ENCODE results near the gene PDGFC. TPM values are rescaled to one million over a fixed set of nuclear protein-coding genes. Genes with fewer than 3 reads are reported as not detected.

PDGFC gene
- total and polyA plus RNA-seq, 2 of the 8 experiments (the other 6 are each of a cell fraction or from before 2014, with no cell fraction given) = 0.65 to 2.7 TPM

GRCh38 chr4:156888762-156889161 is 82.8 kb downstream of the PDGFC start (continued):
- TF ChIP-seq CHD7 (IDR thresholded peaks at IDR 0.05; ENCODE audit: insufficient replicate concordance, low read length) (no peak), SIX5 (IDR thresholded peaks at IDR 0.05; ENCODE audit: low read depth, low read length) (no peak), RNF2 (IDR thresholded peaks at IDR 0.05; ENCODE audit: borderline replicate concordance, low read depth, low read length, missing control alignments, poor library complexity, severe bottlenecking) (no peak), CTBP2 (IDR thresholded peaks at IDR 0.05; ENCODE audit: borderline replicate concordance, insufficient read depth, insufficient read length, low read length) (no peak), BRCA1 (IDR thresholded peaks at IDR 0.05; ENCODE audit: low read depth, low read length) (no peak), FOSL1 (IDR thresholded peaks at IDR 0.05; ENCODE audit: insufficient read depth, low read depth, low read length) (no peak), YY1 (IDR thresholded peaks at IDR 0.05; ENCODE audit: low read depth, low read length) (no peak), PHF8 (conservative IDR thresholded peaks at IDR 0.05; ENCODE audit: low read depth, low read length) (no peak), EP300 (IDR thresholded peaks at IDR 0.05; ENCODE audit: borderline replicate concordance in 1 of 2, low read depth in 2 of 2, low read length in 2 of 2) (no peak), KDM4A (IDR thresholded peaks at IDR 0.05; ENCODE audit: low read depth, low read length, severe bottlenecking) (no peak)
